MM.1S (cell line): ENCODE data around the gene FER.

Source experiments
- EZH2 ChIP-seq: fragments of 300-600 bp; sonication (generic); optimal IDR thresholded peaks from 2 replicates; pipeline ENCODE3; 2017; ENCODE audit warnings: low read depth, mild to moderate bottlenecking, antibody characterized with exemption, low read length, mixed read lengths
- EZH2phosphoT487 ChIP-seq: fragments of 300-600 bp; sonication (generic); IDR thresholded peaks from 2 replicates; pipeline ENCODE4 v1.6.1; 2018; ENCODE audit warnings: antibody characterized with exemption, low read length
- TF ChIP-seq, protein P1 (sequence below): fragments of 300-600 bp; sonication (generic); IDR thresholded peaks from 2 replicates; pipeline ENCODE4 v1.5.1; 2016; ENCODE audit warnings: antibody characterized with exemption, low read length, mixed read lengths

DNA sequence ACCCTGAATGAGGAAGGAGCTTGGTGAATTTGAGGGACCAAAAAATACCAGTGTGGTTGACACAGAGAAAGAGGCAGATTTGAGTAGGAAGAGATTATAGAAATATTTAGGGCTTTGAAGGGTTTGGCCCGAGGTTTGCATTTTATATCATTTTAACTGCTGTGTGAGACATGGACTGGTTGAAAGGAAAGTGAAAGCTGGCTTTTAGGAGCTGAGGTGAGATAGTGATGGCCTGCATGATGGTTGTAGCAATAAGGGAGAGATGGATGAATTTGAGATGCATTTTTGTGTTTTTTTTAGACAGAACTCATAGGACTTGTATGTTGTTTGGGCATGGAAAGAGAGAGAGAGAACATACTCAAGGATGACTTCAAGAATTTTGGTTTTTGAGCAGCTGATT is 21.7 kb downstream of the FER start:
- TF ChIP-seq, protein P1, sequence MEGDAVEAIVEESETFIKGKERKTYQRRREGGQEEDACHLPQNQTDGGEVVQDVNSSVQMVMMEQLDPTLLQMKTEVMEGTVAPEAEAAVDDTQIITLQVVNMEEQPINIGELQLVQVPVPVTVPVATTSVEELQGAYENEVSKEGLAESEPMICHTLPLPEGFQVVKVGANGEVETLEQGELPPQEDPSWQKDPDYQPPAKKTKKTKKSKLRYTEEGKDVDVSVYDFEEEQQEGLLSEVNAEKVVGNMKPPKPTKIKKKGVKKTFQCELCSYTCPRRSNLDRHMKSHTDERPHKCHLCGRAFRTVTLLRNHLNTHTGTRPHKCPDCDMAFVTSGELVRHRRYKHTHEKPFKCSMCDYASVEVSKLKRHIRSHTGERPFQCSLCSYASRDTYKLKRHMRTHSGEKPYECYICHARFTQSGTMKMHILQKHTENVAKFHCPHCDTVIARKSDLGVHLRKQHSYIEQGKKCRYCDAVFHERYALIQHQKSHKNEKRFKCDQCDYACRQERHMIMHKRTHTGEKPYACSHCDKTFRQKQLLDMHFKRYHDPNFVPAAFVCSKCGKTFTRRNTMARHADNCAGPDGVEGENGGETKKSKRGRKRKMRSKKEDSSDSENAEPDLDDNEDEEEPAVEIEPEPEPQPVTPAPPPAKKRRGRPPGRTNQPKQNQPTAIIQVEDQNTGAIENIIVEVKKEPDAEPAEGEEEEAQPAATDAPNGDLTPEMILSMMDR: no peak
- TF ChIP-seq EZH2 (no peak), EZH2phosphoT487 (no peak)
